Omental fat pad (tissue), 4 donors: Measurements from ENCODE around the gene ELOF1. TPM values are rescaled to one million over a fixed set of nuclear protein-coding genes. Genes with fewer than 3 reads are reported as not detected.

Source experiments
- ATAC-seq: fragments of 150-250 bp; one replicate; pipeline ENCODE4 v1.9.1; 2016; ENCODE audit warnings: mild to moderate bottlenecking, moderate library complexity; ENCODE audit not compliant: low FRiP score
- DNase-seq: peaks from one replicate; pipeline ENCODE4 v3.0.0-alpha.2; 2019; ENCODE audit warnings: low spot score
- total RNA-seq, 4 donors: library from RNA; depleted of rRNA; stranded (reverse); fragments of >200 nt; gene quantifications; one replicate each; pipeline ENCODE4 v1.1.0, GENCODE V29; 2016
- TF ChIP-seq, protein P1 (sequence below), 3 donors: fragments of 450-650 bp; IDR thresholded peaks; one replicate each; pipeline ENCODE4 v1.5.1; 2016 to 2017; ENCODE audit warnings: antibody characterized with exemption in 3 of 3, mild to moderate bottlenecking in 3 of 3, moderate library complexity in 2 of 3

ELOF1 gene
- total RNA-seq, 4 donors from 2014 or later: 32.0 to 39.8 (median 33.7) TPM

- no peak for ATAC-seq
- TF ChIP-seq, protein P1, sequence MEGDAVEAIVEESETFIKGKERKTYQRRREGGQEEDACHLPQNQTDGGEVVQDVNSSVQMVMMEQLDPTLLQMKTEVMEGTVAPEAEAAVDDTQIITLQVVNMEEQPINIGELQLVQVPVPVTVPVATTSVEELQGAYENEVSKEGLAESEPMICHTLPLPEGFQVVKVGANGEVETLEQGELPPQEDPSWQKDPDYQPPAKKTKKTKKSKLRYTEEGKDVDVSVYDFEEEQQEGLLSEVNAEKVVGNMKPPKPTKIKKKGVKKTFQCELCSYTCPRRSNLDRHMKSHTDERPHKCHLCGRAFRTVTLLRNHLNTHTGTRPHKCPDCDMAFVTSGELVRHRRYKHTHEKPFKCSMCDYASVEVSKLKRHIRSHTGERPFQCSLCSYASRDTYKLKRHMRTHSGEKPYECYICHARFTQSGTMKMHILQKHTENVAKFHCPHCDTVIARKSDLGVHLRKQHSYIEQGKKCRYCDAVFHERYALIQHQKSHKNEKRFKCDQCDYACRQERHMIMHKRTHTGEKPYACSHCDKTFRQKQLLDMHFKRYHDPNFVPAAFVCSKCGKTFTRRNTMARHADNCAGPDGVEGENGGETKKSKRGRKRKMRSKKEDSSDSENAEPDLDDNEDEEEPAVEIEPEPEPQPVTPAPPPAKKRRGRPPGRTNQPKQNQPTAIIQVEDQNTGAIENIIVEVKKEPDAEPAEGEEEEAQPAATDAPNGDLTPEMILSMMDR (IDR thresholded peaks at IDR 0.05): no peak
- no peak for DNase-seq
These were observed 18.4 kb downstream of the ELOF1 start for GRCh38 chr19:11540645-11541044.

- TF ChIP-seq, protein P1 (IDR thresholded peaks at IDR 0.05): no peak
- no peak for DNase-seq
- no peak for ATAC-seq
These were observed 19.3 kb downstream of the ELOF1 start for GRCh38 chr19:11539495-11540365.

DNA sequence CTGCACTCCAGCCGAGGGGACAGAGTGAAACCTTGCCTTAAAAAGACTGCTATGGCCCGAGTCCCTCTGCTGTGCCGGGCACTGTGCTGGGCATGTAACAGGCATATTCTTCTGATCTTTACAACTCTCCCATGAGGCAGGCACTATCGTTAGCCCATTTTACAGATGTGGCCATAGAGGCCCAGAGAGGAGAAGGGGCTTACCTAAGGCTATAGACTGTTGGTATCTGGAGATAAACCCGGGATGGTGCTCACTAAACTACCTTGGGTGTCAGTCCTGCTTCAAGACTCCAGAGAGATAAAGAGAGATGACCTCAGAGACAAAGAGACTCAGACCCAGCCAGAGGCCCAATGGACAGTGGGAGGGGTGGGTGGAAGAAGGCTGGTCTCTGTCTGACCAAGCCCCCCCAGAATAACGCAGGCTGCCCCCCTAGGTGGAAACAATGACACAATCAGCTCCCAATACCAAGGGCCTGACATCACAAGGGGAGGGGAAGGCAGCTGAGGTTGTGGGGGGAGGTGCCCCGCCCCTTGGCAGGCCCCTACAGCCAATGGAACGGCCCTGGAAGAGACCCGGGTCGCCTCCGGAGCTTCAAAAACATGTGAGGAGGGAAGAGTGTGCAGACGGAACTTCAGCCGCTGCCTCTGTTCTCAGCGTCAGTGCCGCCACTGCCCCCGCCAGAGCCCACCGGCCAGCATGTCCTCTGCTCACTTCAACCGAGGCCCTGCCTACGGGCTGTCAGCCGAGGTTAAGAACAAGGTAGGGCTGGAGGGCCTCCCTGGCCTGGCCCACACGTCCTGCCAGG is 20.6 kb downstream of the ELOF1 start, which contains the start of gene CNN1:
CNN1 (plus strand) TSS at position 620 of the 805 bp plus-strand sequence; CDS start at position 697, 77 bp downstream.
- TF ChIP-seq, protein P1 (IDR thresholded peaks at IDR 0.05): no peak
- ATAC-seq: peak; percentile 50
- DNase-seq: no peak

DNA sequence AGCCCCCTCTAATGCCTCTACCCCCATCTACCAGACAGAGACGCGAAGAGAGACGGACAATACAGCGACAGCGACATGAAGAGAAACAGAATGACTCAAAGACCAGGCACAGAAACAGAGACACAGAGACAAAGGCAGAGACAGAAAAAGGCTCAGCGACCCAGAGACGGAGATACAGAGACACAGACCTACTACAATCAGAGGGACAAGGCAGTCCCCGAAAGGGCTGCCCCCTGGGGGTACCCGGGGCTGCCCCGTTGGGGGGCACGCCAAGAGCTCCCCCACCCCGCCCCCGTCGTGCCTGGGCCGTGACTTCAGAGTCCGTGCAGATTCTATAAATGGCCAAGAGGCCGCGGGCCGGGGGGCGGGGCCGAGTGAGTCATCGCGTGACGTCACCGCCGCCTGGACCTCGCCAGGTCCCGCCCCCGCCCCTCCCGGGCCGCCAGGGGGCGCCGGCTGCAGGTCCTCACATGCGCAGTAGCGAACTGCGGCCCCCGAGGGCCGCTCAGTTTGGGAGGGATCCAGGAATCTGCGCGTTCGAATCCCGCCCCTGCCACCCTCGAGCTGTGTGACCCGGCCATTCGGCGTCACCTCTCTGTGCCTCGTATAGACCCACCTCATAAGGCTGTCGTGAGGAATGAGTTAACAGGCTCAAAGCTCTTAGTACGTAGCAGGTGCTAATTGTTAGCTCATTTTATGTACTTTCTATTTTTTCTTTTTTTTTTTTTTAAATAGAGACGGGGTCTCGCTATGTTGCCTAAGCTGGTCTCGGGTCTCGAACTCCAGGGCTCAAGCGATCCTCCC is 23.0 kb downstream of the ELOF1 start:
- TF ChIP-seq, protein P1 (IDR thresholded peaks at IDR 0.05): peak in 2 of 3 donors; percentile 85 to 88
- peak; percentile 90 for ATAC-seq
- DNase-seq: peak; percentile 95

DNA sequence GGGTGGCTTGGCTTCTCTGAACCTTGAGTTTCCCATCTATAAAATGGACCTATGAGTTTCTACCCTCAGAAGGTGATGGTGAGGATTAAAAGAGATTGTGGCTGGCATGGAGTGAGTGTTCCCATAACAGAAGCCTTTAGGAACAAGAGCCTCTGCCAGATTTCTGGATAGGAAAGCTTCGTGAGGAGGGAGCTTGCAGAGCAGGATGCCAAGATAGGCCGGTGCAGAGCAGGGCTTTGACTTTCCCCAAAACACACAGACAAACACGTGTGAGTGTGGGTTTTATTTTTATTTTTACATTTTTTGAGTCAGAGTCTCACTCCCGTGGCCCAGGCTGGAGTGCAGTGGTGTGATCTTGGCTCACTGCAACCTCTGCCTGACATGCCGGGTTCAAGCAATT is 24.1 kb downstream of the ELOF1 start:
- TF ChIP-seq, protein P1 (IDR thresholded peaks at IDR 0.05): no peak
- DNase-seq (no peak), ATAC-seq (no peak)

DNA sequence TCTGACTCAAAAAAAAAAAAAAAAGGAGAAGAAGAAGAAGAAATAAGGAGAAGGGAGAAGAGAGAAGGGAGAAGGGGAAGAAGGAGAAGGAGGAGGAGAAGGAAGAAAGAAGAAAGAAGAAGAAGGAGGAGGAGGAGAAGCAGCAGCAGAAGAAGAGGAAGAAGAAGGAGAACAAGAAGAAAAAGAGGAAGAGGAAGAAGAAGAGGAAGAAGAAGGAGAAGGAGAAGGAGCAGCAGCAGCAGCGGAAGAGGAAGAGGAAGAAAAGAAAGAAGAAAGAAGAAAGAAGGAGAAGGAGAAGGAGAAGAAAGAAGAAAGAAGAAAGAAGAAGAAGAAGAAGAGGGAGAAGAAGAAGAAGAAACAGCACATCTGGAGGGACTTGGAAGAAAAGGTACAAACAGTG is 24.5 kb downstream of the ELOF1 start:
- DNase-seq: no peak
- TF ChIP-seq, protein P1 (IDR thresholded peaks at IDR 0.05): no peak
- no peak for ATAC-seq
